ENCODE data around the gene DIAPH3.

DNA sequence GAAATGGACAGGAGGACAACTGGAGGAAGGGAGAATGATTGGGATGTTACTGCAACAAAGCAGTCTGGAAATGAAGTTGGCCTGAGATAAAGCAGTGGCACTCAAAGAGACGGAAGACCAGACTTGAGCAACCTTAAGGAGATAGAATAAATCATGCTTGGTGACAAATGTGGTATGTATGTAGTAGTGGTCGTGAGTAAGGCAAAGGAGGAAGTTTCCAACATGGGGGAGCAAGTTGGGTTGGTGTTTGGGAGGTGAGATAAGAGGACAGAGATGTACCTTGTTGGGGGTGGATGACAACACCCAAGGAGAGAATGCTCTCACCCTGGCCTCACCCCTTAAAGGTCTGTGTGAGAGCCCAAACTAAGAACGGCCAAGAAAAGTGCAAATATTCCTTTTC lies 420.5 kb downstream of the DIAPH3 start:
- TF ChIP-seq, protein P1, sequence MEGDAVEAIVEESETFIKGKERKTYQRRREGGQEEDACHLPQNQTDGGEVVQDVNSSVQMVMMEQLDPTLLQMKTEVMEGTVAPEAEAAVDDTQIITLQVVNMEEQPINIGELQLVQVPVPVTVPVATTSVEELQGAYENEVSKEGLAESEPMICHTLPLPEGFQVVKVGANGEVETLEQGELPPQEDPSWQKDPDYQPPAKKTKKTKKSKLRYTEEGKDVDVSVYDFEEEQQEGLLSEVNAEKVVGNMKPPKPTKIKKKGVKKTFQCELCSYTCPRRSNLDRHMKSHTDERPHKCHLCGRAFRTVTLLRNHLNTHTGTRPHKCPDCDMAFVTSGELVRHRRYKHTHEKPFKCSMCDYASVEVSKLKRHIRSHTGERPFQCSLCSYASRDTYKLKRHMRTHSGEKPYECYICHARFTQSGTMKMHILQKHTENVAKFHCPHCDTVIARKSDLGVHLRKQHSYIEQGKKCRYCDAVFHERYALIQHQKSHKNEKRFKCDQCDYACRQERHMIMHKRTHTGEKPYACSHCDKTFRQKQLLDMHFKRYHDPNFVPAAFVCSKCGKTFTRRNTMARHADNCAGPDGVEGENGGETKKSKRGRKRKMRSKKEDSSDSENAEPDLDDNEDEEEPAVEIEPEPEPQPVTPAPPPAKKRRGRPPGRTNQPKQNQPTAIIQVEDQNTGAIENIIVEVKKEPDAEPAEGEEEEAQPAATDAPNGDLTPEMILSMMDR (IDR thresholded peaks at IDR 0.05): no peak
- TF ChIP-seq ZFX (IDR thresholded peaks at IDR 0.05; ENCODE audit: borderline replicate concordance): no peak

All from 22Rv1 (cell line).